Hepatocyte (in vitro differentiated cells): ENCODE measurements around the gene MAP3K8. TPM values are rescaled to one million over a fixed set of nuclear protein-coding genes. Genes with fewer than 3 reads are reported as not detected.

Experiments
- DNase-seq: peaks from one replicate; pipeline ENCODE4 v3.0.0-alpha.2; 2016; ENCODE audit warnings: low spot score
- H2AFZ ChIP-seq: fragments of 200-600 bp; sonication (generic); 2 replicates; pipeline ENCODE4 v1.6.0; 2016; ENCODE audit warnings: antibody characterized with exemption, mild to moderate bottlenecking
- H3K27ac ChIP-seq: fragments of 200-600 bp; sonication (generic); 2 replicates; pipeline ENCODE4 v1.5.1; 2016; ENCODE audit warnings: mild to moderate bottlenecking
- H3K27me3 ChIP-seq: fragments of 200-600 bp; sonication (generic); 2 replicates; pipeline ENCODE4 v1.6.1; 2016
- H3K36me3 ChIP-seq: fragments of 200-600 bp; sonication (generic); replicated peaks from 2 replicates; pipeline ENCODE4 v1.5.1; 2016; ENCODE audit warnings: low read depth; ENCODE audit not compliant: insufficient read depth
- H3K4me1 ChIP-seq: fragments of 200-600 bp; sonication (generic); 2 replicates; pipeline ENCODE4 v1.5.1; 2016; ENCODE audit warnings: mild to moderate bottlenecking, moderate library complexity; ENCODE audit not compliant: insufficient read depth
- H3K4me2 ChIP-seq: fragments of 200-600 bp; sonication (generic); 2 replicates; pipeline ENCODE4 v1.6.0; 2016
- H3K4me3 ChIP-seq: fragments of 200-600 bp; sonication (generic); 2 replicates; pipeline ENCODE4 v1.5.1; 2016; ENCODE audit warnings: mild to moderate bottlenecking
- H3K79me2 ChIP-seq: fragments of 200-600 bp; sonication (generic); 2 replicates; pipeline ENCODE4 v1.6.0; 2017; ENCODE audit warnings: mild to moderate bottlenecking
- H3K9me2 ChIP-seq: fragments of 200-600 bp; sonication (generic); replicated peaks from 2 replicates; pipeline ENCODE4 v1.6.0; 2017; ENCODE audit warnings: mild to moderate bottlenecking; ENCODE audit not compliant: insufficient read depth
- H3K9me3 ChIP-seq: fragments of 200-600 bp; sonication (generic); 2 replicates; pipeline ENCODE4 v1.5.1; 2016; ENCODE audit warnings: low read depth, mild to moderate bottlenecking
- H4K20me1 ChIP-seq: fragments of 200-600 bp; sonication (generic); 2 replicates; pipeline ENCODE4 v1.6.0; 2016; ENCODE audit warnings: mild to moderate bottlenecking; ENCODE audit not compliant: insufficient read depth, poor library complexity, severe bottlenecking
- EZH2 ChIP-seq: fragments of 200-600 bp; sonication (generic); IDR thresholded peaks from 2 replicates; pipeline ENCODE4 v1.6.1; 2016; ENCODE audit warnings: antibody characterized with exemption, mild to moderate bottlenecking, borderline replicate concordance
- EZH2phosphoT487 ChIP-seq: fragments of 200-600 bp; sonication (generic); IDR thresholded peaks from one replicate; pipeline ENCODE4 v1.6.1; 2018; ENCODE audit warnings: antibody characterized with exemption, mild to moderate bottlenecking, low read depth, moderate library complexity; ENCODE audit not compliant: unreplicated experiment, severe bottlenecking
- WGBS: methylation state at CpG from one replicate; pipeline ENCODE4 v1.1.6; 2016; ENCODE audit warnings: low lambda C conversion rate; ENCODE audit errors: missing lambda C conversion rate; 5-methylcytosine and 5-hydroxymethylcytosine counted together
- polyA plus RNA-seq: library from polyadenylated mRNA; unstranded; fragments of >200 nt; fragmentation: Nextera tagmentation; extraction: Ambion mirVana; gene quantifications from 2 replicates; pipeline ENCODE4 v1.2.1, GENCODE V29; 2016
- total RNA-seq: library from RNA; depleted of rRNA; stranded (reverse); fragments of >200 nt; gene quantifications from 2 replicates; pipeline ENCODE4 v1.2.3, GENCODE V29; 2014
- TF ChIP-seq, protein P1 (sequence below): fragments of 200-600 bp; sonication (generic); IDR thresholded peaks from 2 replicates; pipeline ENCODE4 v1.5.1; 2016; ENCODE audit warnings: antibody characterized with exemption, mild to moderate bottlenecking; ENCODE audit not compliant: poor library complexity

Gene MAP3K8
- total and polyA plus RNA-seq, 2 experiments from 2014 or later = 23.0 to 40.0 TPM

DNA sequence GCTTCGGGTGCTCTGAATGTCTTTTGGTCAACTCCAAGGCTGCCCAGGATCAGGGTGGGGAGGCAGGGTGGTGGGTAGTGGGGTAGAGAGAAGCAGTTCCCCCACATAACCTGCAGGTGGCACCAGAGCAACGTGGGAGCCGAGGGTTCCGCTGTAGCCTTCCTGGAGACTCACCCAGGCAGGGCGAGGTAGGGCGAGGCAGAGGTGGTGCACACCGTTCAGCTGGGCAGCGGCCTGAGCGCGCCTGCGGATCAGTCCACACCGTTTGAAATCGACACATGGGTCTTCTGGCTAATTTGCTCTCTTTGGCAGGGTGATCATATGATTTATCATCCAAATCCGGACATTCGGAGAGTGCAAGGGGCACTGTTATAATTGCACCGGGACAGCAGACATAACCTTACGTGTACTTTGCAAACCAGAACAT, 41.4 kb upstream of the MAP3K8 start:
- Histone ChIP-seq H3K4me2 (peak overlapping the region; percentile 58), H3K4me3 (no peak overlapping the region), H3K9me2 (no peaks in the 10 kb centered on the region), H2AFZ (no peak overlapping the region), H3K27me3 (no peaks in the 10 kb centered on the region), H3K9me3 (no peaks in the 10 kb centered on the region), H3K79me2 (no peaks in the 10 kb centered on the region), H3K4me1 (no peaks in the 10 kb centered on the region), H3K36me3 (no peaks in the 10 kb centered on the region), H4K20me1 (no peaks in the 10 kb centered on the region), H3K27ac (no peak overlapping the region)
- peak; percentile 86 for DNase-seq
- TF ChIP-seq EZH2 (no peak), EZH2phosphoT487 (no peak)
- TF ChIP-seq, protein P1, sequence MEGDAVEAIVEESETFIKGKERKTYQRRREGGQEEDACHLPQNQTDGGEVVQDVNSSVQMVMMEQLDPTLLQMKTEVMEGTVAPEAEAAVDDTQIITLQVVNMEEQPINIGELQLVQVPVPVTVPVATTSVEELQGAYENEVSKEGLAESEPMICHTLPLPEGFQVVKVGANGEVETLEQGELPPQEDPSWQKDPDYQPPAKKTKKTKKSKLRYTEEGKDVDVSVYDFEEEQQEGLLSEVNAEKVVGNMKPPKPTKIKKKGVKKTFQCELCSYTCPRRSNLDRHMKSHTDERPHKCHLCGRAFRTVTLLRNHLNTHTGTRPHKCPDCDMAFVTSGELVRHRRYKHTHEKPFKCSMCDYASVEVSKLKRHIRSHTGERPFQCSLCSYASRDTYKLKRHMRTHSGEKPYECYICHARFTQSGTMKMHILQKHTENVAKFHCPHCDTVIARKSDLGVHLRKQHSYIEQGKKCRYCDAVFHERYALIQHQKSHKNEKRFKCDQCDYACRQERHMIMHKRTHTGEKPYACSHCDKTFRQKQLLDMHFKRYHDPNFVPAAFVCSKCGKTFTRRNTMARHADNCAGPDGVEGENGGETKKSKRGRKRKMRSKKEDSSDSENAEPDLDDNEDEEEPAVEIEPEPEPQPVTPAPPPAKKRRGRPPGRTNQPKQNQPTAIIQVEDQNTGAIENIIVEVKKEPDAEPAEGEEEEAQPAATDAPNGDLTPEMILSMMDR = peak; percentile 86
- WGBS = 26% methylated on average over 17 of the region's 17 CpGs

DNA sequence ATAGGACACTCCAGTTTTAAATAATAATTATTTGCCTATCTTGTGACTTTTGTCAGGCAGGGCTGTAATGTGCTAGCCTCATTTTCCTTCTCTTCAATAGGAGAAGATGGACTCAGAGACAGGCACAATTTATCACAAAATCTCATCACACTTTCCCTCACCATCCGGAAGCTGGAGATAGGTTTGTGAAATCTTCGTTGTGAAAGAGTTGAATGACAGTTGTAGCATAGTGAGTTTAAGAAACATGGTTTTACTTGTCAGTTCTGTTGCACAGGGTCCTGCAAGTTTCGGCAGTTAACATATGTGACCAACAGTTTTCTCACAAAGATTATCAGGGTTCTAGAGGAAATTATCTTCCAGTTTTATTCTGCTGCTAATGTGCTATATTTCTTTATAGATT, 37.7 kb upstream of the MAP3K8 start:
- DNase-seq = no peak
- H3K9me2 ChIP-seq = no peaks in the 10 kb centered on the region
- no peak overlapping the region for H2AFZ ChIP-seq
- H3K27me3 ChIP-seq = no peaks in the 10 kb centered on the region
- no peak overlapping the region for H3K4me3 ChIP-seq
- TF ChIP-seq, protein P1 = no peak
- no peak for TF ChIP-seq EZH2
- no peak for TF ChIP-seq EZH2phosphoT487
- no peak overlapping the region for H3K27ac ChIP-seq
- no peaks in the 10 kb centered on the region for H3K36me3 ChIP-seq
- no peaks in the 10 kb centered on the region for H4K20me1 ChIP-seq
- no peaks in the 10 kb centered on the region for H3K79me2 ChIP-seq
- 62% methylated on average over 3 of the region's 3 CpGs for WGBS
- H3K4me2 ChIP-seq = no peak overlapping the region
- H3K9me3 ChIP-seq = no peaks in the 10 kb centered on the region
- no peaks in the 10 kb centered on the region for H3K4me1 ChIP-seq

DNA sequence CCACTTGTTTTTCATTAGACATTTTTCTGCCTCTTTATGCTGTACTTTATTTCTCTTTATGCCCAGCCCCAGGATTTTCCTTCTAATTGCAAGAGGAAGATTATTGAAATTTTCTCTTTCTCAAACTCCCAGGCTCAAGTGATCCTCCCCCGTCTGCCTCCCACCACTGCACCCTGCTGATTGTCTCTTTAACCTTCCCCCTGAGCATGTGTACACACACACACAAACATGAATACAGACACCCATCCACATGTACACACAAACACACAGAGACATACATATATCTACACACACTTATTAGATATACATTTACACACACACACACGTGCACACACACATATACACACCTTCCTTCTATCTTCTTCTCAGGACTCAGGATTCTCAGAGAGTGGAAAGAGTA, 37.3 kb upstream of the MAP3K8 start:
- DNase-seq = no peak
- H3K4me2 ChIP-seq = no peak overlapping the region
- no peaks in the 10 kb centered on the region for H3K36me3 ChIP-seq
- TF ChIP-seq, protein P1 = no peak
- TF ChIP-seq EZH2phosphoT487 (no peak), EZH2 (no peak)
- H3K79me2 ChIP-seq = no peaks in the 10 kb centered on the region
- H3K4me3 ChIP-seq = no peak overlapping the region
- no peaks in the 10 kb centered on the region for H3K9me2 ChIP-seq
- 72% methylated on average over 2 of the region's 2 CpGs for WGBS
- H2AFZ ChIP-seq = no peak overlapping the region
- no peaks in the 10 kb centered on the region for H4K20me1 ChIP-seq
- H3K27me3 ChIP-seq = no peaks in the 10 kb centered on the region
- H3K9me3 ChIP-seq = no peaks in the 10 kb centered on the region
- H3K4me1 ChIP-seq = no peaks in the 10 kb centered on the region
- H3K27ac ChIP-seq = no peak overlapping the region

DNA sequence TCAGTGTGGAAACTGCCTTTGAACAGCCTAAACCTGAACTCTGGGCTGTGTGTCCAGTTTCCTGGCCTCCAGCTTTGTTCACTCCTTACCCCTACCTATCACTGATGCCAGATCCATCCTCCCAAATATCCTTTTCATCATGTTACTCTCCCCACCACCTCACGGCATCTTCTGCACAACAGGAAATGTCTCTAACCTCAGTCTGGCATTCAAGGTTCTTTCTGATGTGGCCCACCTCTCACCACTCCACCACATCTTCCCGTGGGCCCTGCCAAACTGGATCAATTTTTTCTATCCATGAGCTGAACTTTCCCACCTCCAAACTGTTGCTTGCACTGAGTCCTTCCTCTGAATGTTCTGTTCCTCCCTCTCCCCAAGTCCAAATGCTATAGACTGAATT, 35.8 kb upstream of the MAP3K8 start:
- TF ChIP-seq, protein P1 = no peak
- TF ChIP-seq EZH2 (no peak), EZH2phosphoT487 (no peak)
- no peak overlapping the region for H2AFZ ChIP-seq
- no peak overlapping the region for H3K27ac ChIP-seq
- no peak overlapping the region for H3K4me3 ChIP-seq
- no peaks in the 10 kb centered on the region for H4K20me1 ChIP-seq
- H3K4me2 ChIP-seq = no peak overlapping the region
- WGBS = 93% methylated on average over 2 of the region's 2 CpGs
- H3K9me3 ChIP-seq = no peaks in the 10 kb centered on the region
- no peaks in the 10 kb centered on the region for H3K79me2 ChIP-seq
- DNase-seq = no peak
- no peaks in the 10 kb centered on the region for H3K27me3 ChIP-seq
- no peaks in the 10 kb centered on the region for H3K36me3 ChIP-seq
- H3K9me2 ChIP-seq = no peaks in the 10 kb centered on the region
- H3K4me1 ChIP-seq = no peaks in the 10 kb centered on the region
